TTC549 (cell line): ENCODE measurements around the gene SLC15A4.
"Not testable (repeated sequence)": the region's sequence is repeated elsewhere in the genome, so short reads cannot be mapped to it uniquely, and the experiment has no call there.

Source experiments
- FAIRE-seq: peaks from 2 replicates; lab custom pipeline; 2012; peaks lifted over from hg19 to GRCh38; lab: Jason Lieb, UNC

The SLC15A4 gene

GRCh38 chr12:128844031-128844635 lies 20.4 kb upstream of the SLC15A4 start:
- FAIRE-seq = no peak

GRCh38 chr12:128843538-128843937 lies 19.8 kb upstream of the SLC15A4 start:
- no peak for FAIRE-seq

GRCh38 chr12:128842579-128842978 lies 18.8 kb upstream of the SLC15A4 start:
- FAIRE-seq = no peak

- no peak for FAIRE-seq
These were observed 17.2 kb upstream of the SLC15A4 start for GRCh38 chr12:128840862-128841468.

- FAIRE-seq = not testable (repeated sequence)
These were observed 16.1 kb upstream of the SLC15A4 start for GRCh38 chr12:128839885-128840284.

GRCh38 chr12:128833418-128833817 lies 9.7 kb upstream of the SLC15A4 start:
- no peak for FAIRE-seq

GRCh38 chr12:128830505-128830893 lies 6.7 kb upstream of the SLC15A4 start:
- no peak for FAIRE-seq

- no peak for FAIRE-seq
These were observed 6.2 kb upstream of the SLC15A4 start for GRCh38 chr12:128829861-128830504.

- no peak for FAIRE-seq
These were observed 4.0 kb upstream of the SLC15A4 start for GRCh38 chr12:128827724-128828123.

- FAIRE-seq = no peak
These were observed 2.1 kb upstream of the SLC15A4 start for GRCh38 chr12:128825835-128826234.

GRCh38 chr12:128823216-128823915 lies 392 bp downstream of the SLC15A4 start:
- FAIRE-seq = no peak

GRCh38 chr12:128820723-128821432 lies 2.9 kb downstream of the SLC15A4 start:
- no peak for FAIRE-seq

GRCh38 chr12:128820253-128820652 lies 3.5 kb downstream of the SLC15A4 start:
- no peak for FAIRE-seq

GRCh38 chr12:128819293-128820144 lies 4.2 kb downstream of the SLC15A4 start:
- FAIRE-seq = no peak

GRCh38 chr12:128818065-128819022 lies 5.4 kb downstream of the SLC15A4 start:
- FAIRE-seq = no peak

GRCh38 chr12:128817111-128818015 lies 6.4 kb downstream of the SLC15A4 start:
- no peak for FAIRE-seq

- FAIRE-seq = no peak
These were observed 7.2 kb downstream of the SLC15A4 start for GRCh38 chr12:128816643-128816920.

- FAIRE-seq = no peak
These were observed 7.7 kb downstream of the SLC15A4 start for GRCh38 chr12:128815779-128816642.
